UCSD-AML1 (cell line): Measurements from ENCODE around the gene JARID2.
"Not testable (repeated sequence)": the region's sequence is repeated elsewhere in the genome, so short reads cannot be mapped to it uniquely, and the experiment has no call there.

Experiments used
- DNase-seq: peaks from one replicate; lab custom pipeline; 2025; ENCODE audit not compliant: unreplicated experiment; lab: John Stamatoyannopoulos, UW

Gene JARID2

GRCh38 chr6:15305909-15306308, 60.0 kb downstream of the JARID2 start:
- no peak for DNase-seq

- no peak for DNase-seq
Measured at GRCh38 chr6:15308435-15309213, 62.8 kb downstream of the JARID2 start.

GRCh38 chr6:15309611-15310283, 63.9 kb downstream of the JARID2 start:
- DNase-seq = no peak

GRCh38 chr6:15310680-15311079, 64.8 kb downstream of the JARID2 start:
- DNase-seq = no peak

- DNase-seq = no peak
Measured at GRCh38 chr6:15312500-15312899, 66.6 kb downstream of the JARID2 start.

GRCh38 chr6:15313367-15313766, 67.5 kb downstream of the JARID2 start:
- DNase-seq = peak; percentile 30

- DNase-seq = no peak
Measured at GRCh38 chr6:15316754-15317153, 70.9 kb downstream of the JARID2 start.

GRCh38 chr6:15317251-15317650, 71.4 kb downstream of the JARID2 start:
- DNase-seq = no peak

GRCh38 chr6:15317934-15318902, 72.3 kb downstream of the JARID2 start:
- DNase-seq = no peak

GRCh38 chr6:15319677-15320076, 73.8 kb downstream of the JARID2 start:
- no peak for DNase-seq

- DNase-seq = no peak
Measured at GRCh38 chr6:15320693-15321092, 74.8 kb downstream of the JARID2 start.

- DNase-seq = no peak
Measured at GRCh38 chr6:15322184-15322583, 76.3 kb downstream of the JARID2 start.

- no peak for DNase-seq
Measured at GRCh38 chr6:15322781-15323536, 77.1 kb downstream of the JARID2 start.

GRCh38 chr6:15323611-15324010, 77.7 kb downstream of the JARID2 start:
- not testable (repeated sequence) for DNase-seq

- no peak for DNase-seq
Measured at GRCh38 chr6:15324427-15324985, 78.6 kb downstream of the JARID2 start.

GRCh38 chr6:15325540-15325955, 79.7 kb downstream of the JARID2 start:
- no peak for DNase-seq

- DNase-seq = no peak
Measured at GRCh38 chr6:15326067-15326614, 80.3 kb downstream of the JARID2 start.

GRCh38 chr6:15327271-15327670, 81.4 kb downstream of the JARID2 start:
- no peak for DNase-seq

GRCh38 chr6:15329197-15329671, 83.4 kb downstream of the JARID2 start:
- DNase-seq = no peak
